Melanocyte of skin (primary cell): ENCODE measurements around the gene DBX1. TPM values are rescaled to one million over a fixed set of nuclear protein-coding genes. Genes with fewer than 3 reads are reported as not detected.

Source experiments
- total RNA-seq, 2 donors: library from RNA; depleted of rRNA; stranded (reverse); fragments of >200 nt; gene quantifications; 2 replicates each; pipeline ENCODE4 v1.2.3, GENCODE V29; 2012

Gene DBX1
- not detected for total RNA-seq

GRCh38 chr11:20160425-20161229 lies at the start of gene DBX1:
DBX1 (minus strand) TSS chr11:20160475; CDS start chr11:20160324, 151 bp downstream.

Other genes starting within 250 kb of the DBX1 start
- 10 to 100 TPM; 74.0 to 79.6 TPM for gene HTATIP2, start 203.2 kb upstream of the DBX1 start, total RNA-seq
- gene PRMT3, start 227.2 kb upstream of the DBX1 start, total RNA-seq, result 10 to 100 TPM; 19.6 to 31.0 TPM